Measurements from ENCODE around the gene ENPP1. TPM values are rescaled to one million over a fixed set of nuclear protein-coding genes. Genes with fewer than 3 reads are reported as not detected.

ENPP1 gene
- total and polyA plus RNA-seq, 9 of the 15 experiments (the other 6 are each of a cell fraction or from before 2014, with no cell fraction given): 0.03 to 0.56 (median 0.14) TPM

DNA sequence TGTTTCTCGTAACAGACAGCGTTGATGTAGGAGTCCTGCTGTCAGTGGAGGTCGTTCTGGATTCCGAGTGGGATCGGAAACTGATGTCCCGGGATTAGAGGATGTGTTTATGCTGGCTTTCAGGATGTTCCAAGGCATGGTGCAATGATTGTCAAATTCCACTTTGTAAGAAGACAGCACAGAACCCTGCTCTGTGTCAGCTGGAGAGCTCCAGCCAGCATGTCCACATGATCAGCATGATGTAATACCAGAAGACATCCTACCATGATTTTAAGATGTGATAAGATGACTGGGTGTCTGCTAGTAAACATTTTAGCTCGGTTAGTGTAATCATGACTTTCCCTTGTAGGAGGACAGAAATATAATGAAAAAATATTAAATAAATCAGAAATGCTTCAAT lies 20.3 kb downstream of the ENPP1 start:
- no peaks in the 10 kb centered on the region for H3K9me3 ChIP-seq (replicated peaks; ENCODE audit: control insufficient read depth, insufficient read depth, low read depth, low read length)
- intact Hi-C loops (cut with micrococcal nuclease): no loop called here
- H3K4me3 ChIP-seq: no peak overlapping the region
- H4K20me1 ChIP-seq (replicated peaks; ENCODE audit: control insufficient read depth, insufficient read depth, low read length): no peaks in the 10 kb centered on the region
- H3K27ac ChIP-seq (ENCODE audit: extremely low read depth, low read depth, low read length): no peak overlapping the region
- 4% methylated on average over 7 of the region's 7 CpGs for WGBS (ENCODE audit: insufficient coverage, low coverage, missing lambda C conversion rate)
- peak overlapping the region; percentile 11; the same call in 1 of the 2 replicates for H2AFZ ChIP-seq (ENCODE audit: low read depth, low read length)
- no peaks in the 10 kb centered on the region for H3K79me2 ChIP-seq (ENCODE audit: control insufficient read depth, insufficient read depth, low read length)
- ATAC-seq: peak; percentile 70
- peak overlapping the region; percentile 36; the same call in 1 of the 2 replicates for H3K4me2 ChIP-seq (ENCODE audit: insufficient read depth, low read length)
- no peak for DNase-seq (ENCODE audit: extremely low read depth in 1 of 4, low spot score in 3 of 4)
- no peaks in the 10 kb centered on the region for H3K36me3 ChIP-seq (ENCODE audit: control insufficient read depth, insufficient read depth, low read length)
- in situ Hi-C loops (cut with MboI): no loop called here
- POLR2A ChIA-PET: interaction anchor here (0.7 kb wide), 1 partner anchor 18 kb away, joined by 3 read pairs; no protein-coding TSS in a partner anchor
- BruUV-seq (replicated peaks): no TSS peak
- H3K4me1 ChIP-seq (replicated peaks in 1 of 2; ENCODE audit: control insufficient read depth in 2 of 2, insufficient read depth in 2 of 2, low read length in 2 of 2): peaks cover 0 to 9% of the 10 kb centered on the region in 2 experiments; a peak in 1 of 5 replicates
- peaks cover 0 to 5% of the 10 kb centered on the region in 2 experiments; a peak in 2 of 5 replicates for H3K27me3 ChIP-seq (ENCODE audit: control insufficient read depth in 2 of 2, insufficient read depth in 2 of 2, low read length in 2 of 2)
- CTCF ChIA-PET (ENCODE audit: low intra/inter-chr PET ratio): no interaction called here
- no peak for FAIRE-seq
- H3K9me1 ChIP-seq (ENCODE audit: control insufficient read depth, insufficient read depth, low read length): no peaks in the 10 kb centered on the region
- H3K9ac ChIP-seq (ENCODE audit: insufficient read depth in 1 of 2, low read depth in 2 of 2, low read length in 2 of 2): no peak overlapping the region
- no peak for TF ChIP-seq RBM14 (IDR thresholded peaks at IDR 0.05; ENCODE audit: borderline replicate concordance, insufficient read depth, low read depth, low read length)
- TF ChIP-seq ZNF133 (CRISPR knock-in tag; IDR thresholded peaks at IDR 0.05): no peak
- no peak for TF ChIP-seq TAF1 (IDR thresholded peaks at IDR 0.05; ENCODE audit: control insufficient read depth, extremely low read depth, insufficient read depth, low read length, severe bottlenecking)
- TF ChIP-seq FOXM1 (IDR thresholded peaks at IDR 0.05; ENCODE audit: low read depth): no peak
- no peak for TF ChIP-seq FOXM1 (CRISPR knock-in tag; IDR thresholded peaks at IDR 0.05; ENCODE audit: low read depth)
- TF ChIP-seq USF2 (CRISPR knock-in tag; IDR thresholded peaks at IDR 0.05): 0 out of 2 replicates have a peak, but pooled peaks have one; percentile 40
- peak; percentile 19; the same call in 1 of the 2 replicates for TF ChIP-seq RAD51 (IDR thresholded peaks at IDR 0.05; ENCODE audit: borderline replicate concordance, low read depth)
- TF ChIP-seq ZNF584 (CRISPR knock-in tag; IDR thresholded peaks at IDR 0.05; ENCODE audit: low read depth): no peak
- no peak for TF ChIP-seq NR2F6 (CRISPR knock-in tag; IDR thresholded peaks at IDR 0.05)
- no peak for TF ChIP-seq RBBP5 (IDR thresholded peaks at IDR 0.05; ENCODE audit: borderline replicate concordance, insufficient read depth, low read length, poor library complexity, severe bottlenecking)
- TF ChIP-seq MAFF (IDR thresholded peaks at IDR 0.05; ENCODE audit: low read length): no peak
- TF ChIP-seq FOSL1 (tag; conservative IDR thresholded peaks at IDR 0.05): peak; percentile 38; the same call in 1 of the 2 replicates
- no peak for TF ChIP-seq ERF (CRISPR knock-in tag; IDR thresholded peaks at IDR 0.05)
- TF ChIP-seq ZNF146 (CRISPR knock-in tag; IDR thresholded peaks at IDR 0.05; ENCODE audit: unreplicated experiment): no peak
- TF ChIP-seq SMAD2 (IDR thresholded peaks at IDR 0.05; ENCODE audit: low read depth, low read length): no peak
- no peak for TF ChIP-seq ZEB2 (IDR thresholded peaks at IDR 0.05)
- TF ChIP-seq ZNF140 (CRISPR knock-in tag; IDR thresholded peaks at IDR 0.05): no peak
- TF ChIP-seq NR2C2 (CRISPR knock-in tag; IDR thresholded peaks at IDR 0.05): no peak
- no peak for TF ChIP-seq NR2C2 (tag; IDR thresholded peaks at IDR 0.05)
- 0 out of 2 replicates have a peak, but pooled peaks have one; percentile 21 for TF ChIP-seq SMAD4 (CRISPR knock-in tag; conservative IDR thresholded peaks at IDR 0.05)
- no peak for TF ChIP-seq ASH1L (IDR thresholded peaks at IDR 0.05; ENCODE audit: borderline replicate concordance, low read depth, partially characterized antibody)
- no peak for TF ChIP-seq BRF1 (IDR thresholded peaks at IDR 0.05; ENCODE audit: borderline replicate concordance, extremely low read depth, insufficient read length)
- TF ChIP-seq ESRRB (CRISPR knock-in tag; IDR thresholded peaks at IDR 0.05; ENCODE audit: borderline replicate concordance): no peak
- TF ChIP-seq ZNF79 (CRISPR knock-in tag; IDR thresholded peaks at IDR 0.05; ENCODE audit: low read depth): no peak

Measured in K562 (cell line).